ENCODE results near the gene RARRES2. TPM values are rescaled to one million over a fixed set of nuclear protein-coding genes. Genes with fewer than 3 reads are reported as not detected.

Gene RARRES2
- total RNA-seq, 1 donor from 2014 or later, result 0.86 TPM

DNA sequence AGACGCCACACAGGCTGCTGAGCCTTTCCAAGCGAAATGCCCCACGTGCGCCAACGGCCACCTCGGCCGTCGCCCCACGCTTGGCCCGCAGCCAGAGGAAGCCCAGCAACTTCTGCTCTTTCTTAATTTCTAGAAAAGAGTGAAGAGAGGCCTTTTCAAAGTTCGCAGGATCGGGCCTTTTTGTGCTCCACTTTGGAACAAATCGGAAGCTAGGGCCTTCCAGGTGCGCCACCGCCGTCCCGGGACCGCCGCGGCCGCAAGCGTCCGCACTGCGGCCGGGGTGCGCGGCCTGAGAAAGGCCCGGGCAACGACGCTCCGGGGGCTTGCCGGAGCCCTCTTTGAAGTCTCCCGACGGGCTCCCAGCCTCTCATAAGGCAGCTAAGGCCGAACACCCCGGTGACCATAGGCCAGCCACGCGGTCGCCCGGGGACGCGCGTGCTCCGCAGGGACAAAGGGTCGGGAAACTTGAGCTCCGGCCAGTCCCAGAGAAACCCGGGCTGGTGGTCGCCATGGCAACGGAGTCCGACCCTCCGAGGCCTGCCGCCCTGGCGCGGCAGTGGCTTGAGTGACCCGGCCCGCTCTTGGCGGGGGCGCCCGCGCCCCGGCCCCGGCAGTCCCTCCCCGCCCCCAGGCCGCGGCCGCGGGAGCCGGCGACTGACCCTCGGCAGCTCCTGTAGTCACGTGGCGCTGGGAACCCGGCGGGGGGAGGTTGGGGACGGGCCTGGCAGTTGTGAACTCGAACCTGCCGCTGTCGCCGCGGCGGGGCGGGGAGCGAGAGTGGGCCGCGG is 26.9 kb upstream of the RARRES2 start, which contains the start of gene REPIN1:
Gene REPIN1, plus strand, starts transcription at position 727 of the 788 bp plus-strand sequence. CDS start 890 bp downstream, outside the sequence.
- Mint-ChIP-seq H3K4me1 (ENCODE audit: low read depth, unreplicated experiment) (peaks cover 11% of the 10 kb centered on the region), H3K9me3 (ENCODE audit: unreplicated experiment) (peaks cover 16% of the 10 kb centered on the region), H3K27me3 (ENCODE audit: unreplicated experiment) (peaks cover 3% of the 10 kb centered on the region), H3K4me3 (ENCODE audit: unreplicated experiment) (peak within 1 kb of the TSS; percentile 96), H3K27ac (ENCODE audit: unreplicated experiment) (peak within 1 kb of the TSS; percentile 99), H3K36me3 (ENCODE audit: unreplicated experiment) (no peaks in the 10 kb centered on the region)
- peak; percentile 95 for DNase-seq
- TF ChIP-seq, protein P1, sequence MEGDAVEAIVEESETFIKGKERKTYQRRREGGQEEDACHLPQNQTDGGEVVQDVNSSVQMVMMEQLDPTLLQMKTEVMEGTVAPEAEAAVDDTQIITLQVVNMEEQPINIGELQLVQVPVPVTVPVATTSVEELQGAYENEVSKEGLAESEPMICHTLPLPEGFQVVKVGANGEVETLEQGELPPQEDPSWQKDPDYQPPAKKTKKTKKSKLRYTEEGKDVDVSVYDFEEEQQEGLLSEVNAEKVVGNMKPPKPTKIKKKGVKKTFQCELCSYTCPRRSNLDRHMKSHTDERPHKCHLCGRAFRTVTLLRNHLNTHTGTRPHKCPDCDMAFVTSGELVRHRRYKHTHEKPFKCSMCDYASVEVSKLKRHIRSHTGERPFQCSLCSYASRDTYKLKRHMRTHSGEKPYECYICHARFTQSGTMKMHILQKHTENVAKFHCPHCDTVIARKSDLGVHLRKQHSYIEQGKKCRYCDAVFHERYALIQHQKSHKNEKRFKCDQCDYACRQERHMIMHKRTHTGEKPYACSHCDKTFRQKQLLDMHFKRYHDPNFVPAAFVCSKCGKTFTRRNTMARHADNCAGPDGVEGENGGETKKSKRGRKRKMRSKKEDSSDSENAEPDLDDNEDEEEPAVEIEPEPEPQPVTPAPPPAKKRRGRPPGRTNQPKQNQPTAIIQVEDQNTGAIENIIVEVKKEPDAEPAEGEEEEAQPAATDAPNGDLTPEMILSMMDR (IDR thresholded peaks at IDR 0.05; ENCODE audit: partially characterized antibody, unreplicated experiment), result no peak

- H3K4me3 Mint-ChIP-seq (ENCODE audit: unreplicated experiment), result peak overlapping the region; percentile 78
- peaks cover 16% of the 10 kb centered on the region for H3K9me3 Mint-ChIP-seq (ENCODE audit: unreplicated experiment)
- DNase-seq, result no peak
- no peaks in the 10 kb centered on the region for H3K36me3 Mint-ChIP-seq (ENCODE audit: unreplicated experiment)
- peak overlapping the region; percentile 91 for H3K27ac Mint-ChIP-seq (ENCODE audit: unreplicated experiment)
- H3K4me1 Mint-ChIP-seq (ENCODE audit: low read depth, unreplicated experiment), result peaks cover 10% of the 10 kb centered on the region
- H3K27me3 Mint-ChIP-seq (ENCODE audit: unreplicated experiment), result peaks cover 3% of the 10 kb centered on the region
- TF ChIP-seq, protein P1 (IDR thresholded peaks at IDR 0.05; ENCODE audit: partially characterized antibody, unreplicated experiment), result no peak
These were observed 26.3 kb upstream of the RARRES2 start for GRCh38 chr7:150367677-150368095.

- H3K4me3 Mint-ChIP-seq (ENCODE audit: unreplicated experiment), result no peak overlapping the region
- peaks cover 4% of the 10 kb centered on the region for H3K27me3 Mint-ChIP-seq (ENCODE audit: unreplicated experiment)
- TF ChIP-seq, protein P1 (IDR thresholded peaks at IDR 0.05; ENCODE audit: partially characterized antibody, unreplicated experiment), result no peak
- no peak for DNase-seq
- peaks cover 16% of the 10 kb centered on the region for H3K4me1 Mint-ChIP-seq (ENCODE audit: low read depth, unreplicated experiment)
- H3K9me3 Mint-ChIP-seq (ENCODE audit: unreplicated experiment), result peaks cover 15% of the 10 kb centered on the region
- no peaks in the 10 kb centered on the region for H3K36me3 Mint-ChIP-seq (ENCODE audit: unreplicated experiment)
- H3K27ac Mint-ChIP-seq (ENCODE audit: unreplicated experiment), result no peak overlapping the region
These were observed 24.4 kb upstream of the RARRES2 start for GRCh38 chr7:150365673-150366398.

- no peak overlapping the region for H3K27ac Mint-ChIP-seq (ENCODE audit: unreplicated experiment)
- H3K4me3 Mint-ChIP-seq (ENCODE audit: unreplicated experiment), result no peak overlapping the region
- peaks cover 12% of the 10 kb centered on the region for H3K4me1 Mint-ChIP-seq (ENCODE audit: low read depth, unreplicated experiment)
- no peak for DNase-seq
- no peaks in the 10 kb centered on the region for H3K36me3 Mint-ChIP-seq (ENCODE audit: unreplicated experiment)
- TF ChIP-seq, protein P1 (IDR thresholded peaks at IDR 0.05; ENCODE audit: partially characterized antibody, unreplicated experiment), result no peak
- peaks cover 4% of the 10 kb centered on the region for H3K27me3 Mint-ChIP-seq (ENCODE audit: unreplicated experiment)
- peaks cover 12% of the 10 kb centered on the region for H3K9me3 Mint-ChIP-seq (ENCODE audit: unreplicated experiment)
These were observed 23.8 kb upstream of the RARRES2 start for GRCh38 chr7:150365194-150365593.

Measured in glutamatergic neuron (in vitro differentiated cells).